HG03095 (cell line): ENCODE data around the gene SPRR1A.
"Not testable (repeated sequence)": the region's sequence is repeated elsewhere in the genome, so short reads cannot be mapped to it uniquely, and the experiment has no call there.

Experiments used
- ATAC-seq: cut with Tn5 transposase; IDR thresholded peaks from one replicate; pipeline ENCODE4 v1.9.1; 2021; ENCODE audit warnings: moderate library complexity; ENCODE audit not compliant: unreplicated experiment

The SPRR1A gene

GRCh38 chr1:152972196-152972886 lies 11.5 kb upstream of the SPRR1A start:
- no peak for ATAC-seq

GRCh38 chr1:152976688-152977087 lies 7.2 kb upstream of the SPRR1A start:
- no peak for ATAC-seq

- ATAC-seq: no peak
These were observed 6.3 kb upstream of the SPRR1A start for GRCh38 chr1:152977614-152978013.

GRCh38 chr1:152980676-152981075 lies 3.2 kb upstream of the SPRR1A start:
- no peak for ATAC-seq

DNA sequence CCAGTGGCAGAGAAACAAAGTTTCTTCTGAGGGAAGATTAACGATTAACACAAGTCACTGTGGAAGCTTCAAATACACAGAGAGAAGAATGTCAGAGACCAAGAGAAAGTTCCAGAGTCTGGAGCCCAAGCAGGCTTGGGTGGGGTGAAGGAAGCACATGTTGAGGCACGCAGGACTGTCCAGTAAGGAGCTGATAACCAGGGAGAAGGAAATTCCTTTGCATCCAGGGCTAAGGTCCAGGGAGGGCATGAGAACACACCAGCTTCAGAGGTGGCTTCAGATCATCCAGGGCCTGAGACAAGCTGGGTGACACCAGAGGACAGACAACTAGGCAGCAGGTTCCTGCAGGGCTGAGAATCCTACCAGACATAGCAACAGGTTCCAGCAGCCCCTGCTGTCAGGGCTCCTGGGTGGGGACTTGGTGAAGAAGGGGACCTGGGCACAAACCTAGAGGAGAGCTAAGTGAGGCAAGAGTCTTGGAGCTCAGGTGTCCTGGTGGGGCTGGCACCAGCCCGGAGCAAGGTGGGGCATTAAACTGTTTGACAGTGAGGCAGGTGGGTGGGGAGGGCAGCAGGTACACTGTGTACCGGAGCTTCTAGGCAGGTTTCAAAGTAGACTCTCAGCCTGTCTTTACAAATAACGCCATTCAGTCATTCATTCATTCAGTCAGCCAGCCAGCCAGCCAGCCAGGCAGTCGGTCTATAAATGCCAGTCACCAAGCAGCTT lies 2.6 kb upstream of the SPRR1A start:
- ATAC-seq: no peak

DNA sequence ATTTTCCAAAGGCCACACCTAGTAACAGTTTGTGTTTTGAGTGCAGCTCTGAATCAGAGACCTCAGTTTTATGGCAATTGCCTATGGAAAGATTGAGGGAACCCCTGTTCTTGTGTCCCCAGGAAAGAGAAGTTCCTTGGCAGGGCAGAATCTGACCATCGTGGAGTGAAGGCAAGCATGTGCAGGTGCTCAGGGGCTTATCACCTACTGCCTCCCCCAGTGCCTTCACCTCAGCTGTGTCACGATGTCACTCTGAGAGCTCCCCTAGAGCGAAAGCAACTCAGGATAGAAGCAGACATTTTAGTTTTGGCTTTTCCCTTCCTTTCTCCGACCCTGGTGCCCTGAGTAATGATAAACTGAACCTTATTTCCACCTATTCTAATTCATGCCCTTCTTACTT lies 1.8 kb upstream of the SPRR1A start:
- no peak for ATAC-seq

- no peak for ATAC-seq
These were observed 647 bp upstream of the SPRR1A start for GRCh38 chr1:152983234-152983633.

GRCh38 chr1:152986578-152986977 lies 2.7 kb downstream of the SPRR1A start:
- ATAC-seq: no peak

DNA sequence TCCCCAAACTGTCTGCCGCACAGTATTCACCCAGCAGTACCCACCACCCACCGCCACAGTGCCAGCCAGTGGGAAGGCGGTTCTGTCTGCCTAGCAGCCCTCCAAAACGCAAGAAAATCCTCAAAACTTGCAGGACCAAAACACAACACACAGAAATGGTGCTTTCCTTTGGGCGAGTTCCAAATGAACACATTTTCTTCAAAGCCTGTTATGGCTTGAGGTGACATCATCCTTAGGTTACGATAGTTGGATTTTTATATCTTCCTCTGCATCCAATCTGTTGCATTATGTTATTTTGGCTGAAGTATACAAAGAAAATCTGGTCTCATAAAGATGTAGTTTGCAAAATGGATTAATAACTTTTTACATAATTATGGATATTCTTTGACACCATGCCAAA lies 9.3 kb downstream of the SPRR1A start:
- ATAC-seq: no peak

GRCh38 chr1:152995842-152996241 lies 12.0 kb downstream of the SPRR1A start:
- no peak for ATAC-seq

- no peak for ATAC-seq
These were observed 12.9 kb downstream of the SPRR1A start for GRCh38 chr1:152996633-152997400.

DNA sequence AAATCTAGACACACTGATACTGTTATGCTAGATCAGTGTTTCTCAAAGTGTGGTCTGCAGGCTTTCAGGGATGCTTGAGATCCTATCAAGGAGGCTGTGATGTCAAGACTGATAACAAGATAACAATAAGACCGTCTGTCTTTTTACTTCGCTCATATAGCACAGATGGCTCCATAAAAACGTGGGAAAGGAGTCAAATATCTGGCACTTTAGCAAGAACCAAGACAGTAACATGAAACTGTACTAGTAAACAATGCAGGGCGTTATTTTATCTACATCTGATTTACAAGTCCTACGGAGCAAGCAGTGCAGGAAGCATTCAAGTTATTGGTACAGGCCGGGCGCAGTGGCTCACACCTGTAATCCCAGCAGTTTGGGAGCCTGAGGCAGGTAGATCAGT lies 14.0 kb downstream of the SPRR1A start:
- no peak for ATAC-seq

DNA sequence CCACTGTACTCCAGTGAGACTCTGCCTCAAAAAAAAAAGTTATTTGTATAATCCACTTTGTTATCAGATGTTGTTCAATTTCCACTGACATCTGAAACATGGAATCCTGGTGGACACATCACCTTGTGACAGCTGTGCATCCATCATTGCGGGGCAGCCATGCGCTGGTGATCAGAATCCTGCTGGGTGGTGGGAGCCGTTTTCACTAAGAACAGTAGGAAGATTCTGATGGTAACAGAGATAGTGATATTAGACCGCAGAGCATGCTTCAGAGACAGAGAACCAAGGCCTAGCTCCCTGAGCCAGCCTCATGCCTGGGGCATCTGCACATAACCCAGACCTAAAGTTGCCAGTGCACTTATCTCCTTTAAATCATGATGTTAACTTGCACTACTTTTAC lies 14.6 kb downstream of the SPRR1A start:
- ATAC-seq: no peak

DNA sequence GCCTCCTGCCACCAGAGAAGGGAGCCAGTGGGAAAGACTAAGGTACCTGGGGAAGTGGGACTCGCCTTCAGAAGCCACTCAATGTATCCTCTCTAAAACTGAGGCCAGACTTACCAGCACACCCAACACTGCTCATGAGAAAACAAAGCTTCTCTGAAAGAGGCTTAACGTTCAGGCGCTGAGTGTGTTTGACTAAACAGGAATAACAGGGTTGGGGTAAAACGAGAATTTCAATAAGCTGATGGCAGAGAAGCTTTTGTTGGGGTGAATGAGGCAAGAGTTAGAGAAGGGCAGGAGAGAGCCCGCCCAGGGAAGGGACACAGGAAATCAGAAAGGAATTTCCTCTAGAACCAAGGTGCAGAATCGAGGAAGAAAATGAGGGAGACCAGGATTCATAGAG lies 15.9 kb downstream of the SPRR1A start:
- ATAC-seq: no peak

GRCh38 chr1:153000294-153000693 lies 16.4 kb downstream of the SPRR1A start:
- no peak for ATAC-seq

- no peak for ATAC-seq
These were observed 17.5 kb downstream of the SPRR1A start, which contains the start of gene SPRR3 for GRCh38 chr1:153001382-153001781. TSS of gene SPRR3 (plus strand) at chr1:153001749. CDS start at chr1:153003021, 1,272 bp downstream.

DNA sequence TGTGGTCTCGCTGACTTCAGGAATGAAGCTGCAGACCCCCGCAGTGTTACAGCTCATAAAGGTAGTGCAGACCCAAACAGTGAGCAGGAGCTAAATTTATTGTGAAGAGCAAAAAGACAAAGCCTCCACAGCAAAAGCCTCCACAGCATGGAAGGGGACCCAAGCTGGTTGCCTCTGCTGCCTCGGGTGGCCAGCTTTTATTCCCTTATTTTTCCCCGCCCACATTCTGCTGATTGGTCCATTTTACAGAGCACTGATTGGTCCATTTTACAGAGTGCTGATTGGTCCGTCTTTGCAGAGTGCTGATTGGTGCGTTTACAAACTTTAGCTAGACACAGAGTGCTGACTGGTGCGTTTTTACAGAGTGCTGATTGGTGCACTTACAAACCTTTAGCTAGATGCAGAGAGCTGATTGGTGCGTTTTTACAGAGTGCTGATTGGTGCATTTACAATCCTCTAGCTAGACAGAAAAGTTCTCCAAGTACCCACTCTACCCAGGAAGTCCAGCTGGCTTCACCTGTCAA lies 27.4 kb downstream of the SPRR1A start:
- ATAC-seq: not testable (repeated sequence)

GRCh38 chr1:153021829-153022228 lies 37.9 kb downstream of the SPRR1A start:
- ATAC-seq: not testable (repeated sequence)

DNA sequence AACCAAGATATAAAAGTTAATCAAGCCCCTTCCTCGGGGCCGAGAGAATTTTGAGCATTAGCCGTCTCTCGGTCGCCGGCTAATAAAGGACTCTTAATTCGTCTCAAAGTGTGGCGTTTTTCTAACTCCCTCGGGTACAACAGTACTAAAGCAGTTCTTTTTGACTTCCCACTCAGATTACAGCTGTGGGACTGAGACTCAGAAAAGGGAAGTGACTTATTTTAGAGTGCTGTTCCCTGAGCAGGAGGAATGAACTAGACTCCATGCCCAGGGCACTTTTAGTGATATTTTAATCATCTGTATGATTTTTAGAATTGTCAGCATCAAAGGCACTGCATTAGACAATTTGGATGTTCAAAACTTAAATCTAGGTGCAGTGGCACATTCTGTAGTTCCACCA lies 38.5 kb downstream of the SPRR1A start:
- ATAC-seq: not testable (repeated sequence)

DNA sequence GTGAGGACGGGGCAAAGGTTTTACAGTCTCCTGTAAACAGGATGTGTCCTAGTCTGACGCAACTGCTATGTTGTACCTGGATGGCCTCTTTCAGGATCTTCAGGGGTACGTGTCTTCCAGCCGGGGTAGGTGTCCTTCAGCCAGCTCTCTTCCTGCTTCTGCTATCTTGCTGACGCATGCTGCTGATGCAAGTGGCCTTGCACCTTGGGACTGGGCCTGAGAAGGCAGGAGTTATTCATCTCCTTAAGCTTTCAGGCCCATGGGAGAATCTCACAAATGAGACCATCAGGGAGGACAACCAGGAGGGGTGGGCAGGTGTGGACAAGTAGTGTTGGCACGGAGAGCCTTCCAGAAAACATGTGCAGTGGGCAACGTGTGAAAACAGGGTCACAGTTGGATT lies 39.2 kb downstream of the SPRR1A start:
- ATAC-seq: no peak

GRCh38 chr1:153024413-153024812 lies 40.5 kb downstream of the SPRR1A start:
- no peak for ATAC-seq
